NCI-H2107 treated with DMSO at 0.1 percent for 48 hours (cell line): ENCODE results near the gene UGT1A6.

Experiments
- DNase-seq: peaks from one replicate; lab custom pipeline; 2025; ENCODE audit not compliant: unreplicated experiment; lab: John Stamatoyannopoulos, UW

UGT1A6 gene

DNA sequence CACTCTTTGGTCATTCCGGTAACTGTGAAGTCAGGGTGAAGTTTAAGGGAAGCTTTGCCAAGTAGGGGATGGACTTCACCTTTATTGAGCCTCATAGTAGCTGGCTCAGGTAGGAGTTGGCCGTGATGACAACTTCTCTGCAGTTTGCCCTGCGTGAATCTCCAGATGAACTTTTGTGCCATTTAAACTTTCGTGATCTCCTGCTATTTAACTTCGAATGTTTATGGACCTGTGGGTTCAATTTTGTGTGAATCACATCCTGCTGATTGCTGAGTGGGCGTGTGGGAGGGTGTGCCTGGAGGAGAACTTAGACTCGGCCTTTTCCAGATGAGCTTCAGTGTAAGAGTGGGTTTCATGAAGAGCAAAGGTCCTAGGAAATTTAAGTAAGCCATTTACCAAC, 71.6 kb downstream of the UGT1A6 start:
- DNase-seq: no peak

DNA sequence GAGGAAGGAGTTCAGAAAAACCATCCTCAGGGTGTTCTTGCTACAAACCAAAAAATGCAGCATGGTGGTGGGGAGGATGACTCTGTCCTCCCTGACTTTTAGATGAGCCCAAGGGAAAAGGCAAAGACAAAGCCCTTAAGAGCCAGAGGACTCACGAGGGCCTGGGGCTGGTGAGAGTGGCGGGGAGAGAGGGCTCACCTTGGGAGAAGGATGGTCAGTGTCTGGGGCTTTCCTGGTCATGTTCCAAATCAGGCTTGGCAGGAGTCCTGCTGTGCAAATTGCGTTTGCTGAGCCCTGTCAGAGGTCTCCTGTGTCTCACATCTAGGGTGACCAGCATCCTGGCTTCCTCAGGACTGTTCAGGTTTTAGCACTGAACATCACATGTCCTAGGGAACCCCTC, 72.1 kb downstream of the UGT1A6 start:
- no peak for DNase-seq

DNA sequence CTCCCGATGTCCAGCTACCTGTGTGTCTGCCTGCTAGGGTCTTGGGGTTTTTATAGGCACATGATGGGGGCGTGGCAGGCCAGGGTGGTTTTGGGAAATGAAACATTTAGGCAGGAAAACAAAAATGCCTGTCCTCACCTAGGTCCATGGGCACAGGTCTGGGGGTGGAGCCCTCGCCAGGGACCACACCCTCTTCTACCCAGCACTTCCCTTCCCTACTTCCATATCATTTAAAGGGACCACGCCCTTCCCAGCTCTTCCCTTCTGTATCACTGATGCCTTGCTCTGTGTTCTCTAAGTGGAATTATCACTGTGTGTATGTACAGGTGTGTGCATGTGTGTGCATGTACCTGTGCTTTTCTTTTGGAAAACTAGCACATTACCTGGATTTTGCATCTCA, 73.7 kb downstream of the UGT1A6 start:
- DNase-seq: no peak

DNA sequence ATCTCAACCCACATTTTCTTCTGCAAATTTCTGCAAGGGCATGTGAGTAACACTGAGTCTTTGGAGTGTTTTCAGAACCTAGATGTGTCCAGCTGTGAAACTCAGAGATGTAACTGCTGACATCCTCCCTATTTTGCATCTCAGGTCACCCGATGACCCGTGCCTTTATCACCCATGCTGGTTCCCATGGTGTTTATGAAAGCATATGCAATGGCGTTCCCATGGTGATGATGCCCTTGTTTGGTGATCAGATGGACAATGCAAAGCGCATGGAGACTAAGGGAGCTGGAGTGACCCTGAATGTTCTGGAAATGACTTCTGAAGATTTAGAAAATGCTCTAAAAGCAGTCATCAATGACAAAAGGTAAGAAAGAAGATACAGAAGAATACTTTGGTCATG, 75.4 kb downstream of the UGT1A6 start:
- DNase-seq: no peak

DNA sequence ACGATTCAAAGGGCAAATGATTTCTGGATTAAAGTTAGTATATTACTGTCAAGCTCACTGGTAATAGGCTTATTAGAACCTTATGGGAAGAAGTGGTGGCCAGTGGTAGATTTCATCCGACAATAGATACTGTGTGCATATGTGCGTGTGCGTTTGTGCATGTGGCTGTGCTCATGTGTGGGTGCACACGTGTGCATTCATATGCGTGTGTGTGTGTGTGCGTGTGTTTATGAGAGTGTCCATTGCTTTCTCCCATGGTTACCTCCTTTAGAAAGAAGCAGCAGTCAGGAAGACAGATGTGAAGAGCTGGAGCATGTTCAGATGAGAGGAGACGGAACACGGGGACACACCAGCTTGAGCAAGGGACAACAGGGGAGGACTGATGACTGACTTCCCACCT, 76.6 kb downstream of the UGT1A6 start:
- DNase-seq: no peak

DNA sequence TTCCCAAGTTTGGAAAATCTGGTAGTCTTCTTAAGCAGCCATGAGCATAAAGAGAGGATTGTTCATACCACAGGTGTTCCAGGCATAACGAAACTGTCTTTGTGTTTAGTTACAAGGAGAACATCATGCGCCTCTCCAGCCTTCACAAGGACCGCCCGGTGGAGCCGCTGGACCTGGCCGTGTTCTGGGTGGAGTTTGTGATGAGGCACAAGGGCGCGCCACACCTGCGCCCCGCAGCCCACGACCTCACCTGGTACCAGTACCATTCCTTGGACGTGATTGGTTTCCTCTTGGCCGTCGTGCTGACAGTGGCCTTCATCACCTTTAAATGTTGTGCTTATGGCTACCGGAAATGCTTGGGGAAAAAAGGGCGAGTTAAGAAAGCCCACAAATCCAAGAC, 79.5 kb downstream of the UGT1A6 start:
- no peak for DNase-seq

DNA sequence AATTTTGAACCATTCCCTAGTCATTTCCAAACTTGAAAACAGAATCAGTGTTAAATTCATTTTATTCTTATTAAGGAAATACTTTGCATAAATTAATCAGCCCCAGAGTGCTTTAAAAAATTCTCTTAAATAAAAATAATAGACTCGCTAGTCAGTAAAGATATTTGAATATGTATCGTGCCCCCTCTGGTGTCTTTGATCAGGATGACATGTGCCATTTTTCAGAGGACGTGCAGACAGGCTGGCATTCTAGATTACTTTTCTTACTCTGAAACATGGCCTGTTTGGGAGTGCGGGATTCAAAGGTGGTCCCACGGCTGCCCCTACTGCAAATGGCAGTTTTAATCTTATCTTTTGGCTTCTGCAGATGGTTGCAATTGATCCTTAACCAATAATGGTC, 79.9 kb downstream of the UGT1A6 start:
- DNase-seq: no peak

DNA sequence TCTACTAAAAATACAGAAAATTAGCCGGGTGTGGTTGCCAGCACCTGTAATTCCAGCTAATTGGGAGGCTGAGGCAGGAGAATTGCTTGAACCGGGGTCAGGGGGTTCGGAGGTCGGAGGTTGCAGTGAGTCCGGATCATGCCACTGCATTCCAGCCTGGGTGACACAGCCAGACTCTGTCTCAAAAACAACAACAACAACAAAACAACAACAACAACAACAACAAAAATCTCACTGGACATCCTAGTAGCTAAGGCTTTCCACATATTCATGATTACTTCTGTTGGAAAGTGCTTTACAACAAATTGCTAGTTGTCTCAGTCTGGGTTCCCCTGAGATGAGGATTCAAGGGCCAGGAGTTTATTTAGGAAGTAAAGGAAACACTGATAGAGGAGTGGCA, 81.2 kb downstream of the UGT1A6 start:
- DNase-seq: no peak

DNA sequence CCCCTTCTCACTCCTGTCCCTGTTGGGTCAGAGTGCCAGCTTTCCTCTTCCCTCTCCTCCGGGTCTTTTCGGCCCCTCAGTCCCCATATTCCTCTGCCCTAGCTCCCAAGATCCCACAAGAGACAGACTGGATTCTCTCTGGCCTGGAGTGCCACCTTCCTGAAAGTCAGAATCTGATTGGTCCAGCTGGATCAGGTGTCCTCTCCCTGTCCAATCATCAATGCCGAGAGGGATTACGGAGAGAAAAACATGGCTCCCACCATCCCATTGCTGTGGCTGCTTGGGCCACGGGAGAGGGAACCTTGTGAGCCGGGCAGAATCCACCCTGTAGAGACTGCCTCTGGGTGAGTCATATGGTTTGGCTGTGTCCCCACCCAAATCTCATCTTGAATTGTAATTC, 82.7 kb downstream of the UGT1A6 start:
- DNase-seq: no peak

DNA sequence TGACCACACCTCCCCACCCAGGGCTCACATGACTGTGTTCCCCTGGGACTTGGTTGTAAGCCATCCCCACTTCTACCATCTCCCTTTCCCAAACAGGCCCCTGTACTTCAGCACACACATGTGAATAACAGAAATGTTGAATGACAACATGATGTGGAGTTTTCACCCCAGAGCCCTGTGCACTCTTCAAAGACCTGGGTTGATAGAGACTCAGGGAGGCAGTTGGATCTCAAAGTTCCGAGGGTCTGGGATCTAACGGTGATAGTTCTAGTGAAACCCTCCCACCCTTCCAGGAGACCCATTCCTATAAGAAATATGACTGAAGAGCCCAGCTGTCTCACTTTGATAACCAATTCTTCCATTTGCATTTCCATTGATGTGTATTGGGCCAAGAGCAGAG, 85.3 kb downstream of the UGT1A6 start, which contains the start of gene MROH2A:
Gene MROH2A, plus strand, starts transcription at position 301 of the 400 bp plus-strand sequence. CDS start 1,029 bp downstream, outside the sequence.
- no peak for DNase-seq

DNA sequence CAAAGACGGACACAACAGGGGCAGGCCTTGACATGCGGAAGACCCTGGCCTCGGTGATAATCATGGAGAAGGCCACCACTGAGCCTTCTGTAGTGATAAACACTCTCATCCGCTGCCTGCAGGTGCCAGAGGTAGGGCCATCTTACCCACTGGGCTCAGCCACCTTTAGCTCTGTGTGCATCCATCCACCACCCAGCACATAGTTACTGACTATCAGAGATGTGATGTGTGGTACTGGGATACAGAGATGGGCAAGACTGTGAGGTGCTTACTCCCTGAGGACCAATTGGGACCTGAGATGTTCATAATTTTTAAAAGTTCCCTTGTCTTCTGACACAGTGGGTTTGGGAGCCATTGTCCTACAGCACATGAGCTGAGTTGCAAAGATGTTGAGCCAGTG, 87.0 kb downstream of the UGT1A6 start:
- no peak for DNase-seq

DNA sequence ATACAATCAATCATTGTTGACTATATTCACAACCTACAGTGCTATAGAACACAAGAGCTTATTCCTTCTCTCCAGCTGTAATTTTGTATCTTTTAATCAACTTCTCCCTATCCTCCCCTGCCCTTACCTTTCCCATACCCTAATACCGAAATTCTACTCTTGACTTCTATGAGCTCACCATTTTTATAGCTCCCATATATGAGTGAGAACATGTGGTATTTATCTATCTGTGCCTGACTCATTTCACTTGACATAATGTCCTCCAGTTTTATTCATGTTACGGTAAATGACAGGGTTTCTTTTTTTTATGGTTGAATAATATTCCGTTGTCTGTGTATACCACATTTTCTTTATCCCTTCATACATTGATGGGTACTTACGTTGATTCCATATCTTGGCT, 88.1 kb downstream of the UGT1A6 start:
- no peak for DNase-seq

DNA sequence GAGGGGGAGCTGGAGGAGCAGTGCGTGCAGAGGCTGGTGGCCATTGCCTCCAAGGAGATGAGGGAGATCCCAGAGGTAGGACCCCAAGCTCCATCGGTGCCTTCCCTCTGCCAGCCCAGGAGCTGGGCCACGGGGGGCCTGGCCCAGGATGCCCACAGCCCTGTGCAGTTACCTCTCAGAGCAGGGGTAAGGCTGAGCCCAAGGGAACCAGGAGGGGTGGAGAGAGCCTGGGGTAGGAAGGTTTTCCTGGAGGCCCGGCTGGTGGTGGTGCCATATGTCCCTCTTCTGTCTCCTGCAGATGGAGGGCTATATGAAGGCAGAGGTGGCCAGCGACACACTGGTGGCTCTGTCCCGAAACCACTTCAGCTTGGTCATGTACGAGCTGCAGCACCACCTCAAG, 96.9 kb downstream of the UGT1A6 start:
- DNase-seq: no peak

DNA sequence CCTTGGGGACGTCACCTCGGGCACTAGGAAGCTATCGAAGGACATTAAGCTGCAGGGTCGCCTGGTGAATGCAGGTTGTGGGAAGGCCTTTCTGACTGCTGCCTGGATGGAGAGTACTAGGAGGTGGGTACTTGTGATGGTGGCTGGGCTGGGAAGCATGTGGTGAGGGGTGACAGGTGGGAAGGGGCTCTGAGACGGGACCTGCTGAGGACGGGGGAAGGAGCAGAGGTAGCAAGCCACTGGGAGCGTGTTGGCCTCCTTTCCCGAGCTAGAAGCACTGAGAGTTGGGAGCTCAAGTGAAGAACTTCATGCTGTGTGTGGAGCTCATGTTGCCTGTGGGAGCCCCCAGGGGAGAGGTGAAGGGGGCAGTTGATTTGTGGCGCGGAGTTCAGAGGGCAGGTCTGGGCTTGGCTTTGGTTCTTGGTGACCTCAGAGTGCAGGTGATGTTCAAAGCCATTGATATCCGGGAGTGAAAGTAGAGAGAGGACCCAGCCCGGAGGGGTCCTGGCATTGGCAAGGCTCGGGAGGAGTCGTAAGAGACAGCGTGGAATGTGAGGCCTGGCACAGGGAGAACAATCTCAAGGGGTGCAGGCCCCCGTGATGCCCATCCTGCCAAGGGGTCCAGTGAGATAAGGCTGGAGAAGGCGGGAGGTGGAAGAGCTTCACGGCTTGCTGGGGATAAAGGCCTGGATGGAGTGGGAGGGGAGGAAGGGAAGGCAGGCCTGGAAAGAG, 98.6 kb downstream of the UGT1A6 start:
- no peak for DNase-seq

DNA sequence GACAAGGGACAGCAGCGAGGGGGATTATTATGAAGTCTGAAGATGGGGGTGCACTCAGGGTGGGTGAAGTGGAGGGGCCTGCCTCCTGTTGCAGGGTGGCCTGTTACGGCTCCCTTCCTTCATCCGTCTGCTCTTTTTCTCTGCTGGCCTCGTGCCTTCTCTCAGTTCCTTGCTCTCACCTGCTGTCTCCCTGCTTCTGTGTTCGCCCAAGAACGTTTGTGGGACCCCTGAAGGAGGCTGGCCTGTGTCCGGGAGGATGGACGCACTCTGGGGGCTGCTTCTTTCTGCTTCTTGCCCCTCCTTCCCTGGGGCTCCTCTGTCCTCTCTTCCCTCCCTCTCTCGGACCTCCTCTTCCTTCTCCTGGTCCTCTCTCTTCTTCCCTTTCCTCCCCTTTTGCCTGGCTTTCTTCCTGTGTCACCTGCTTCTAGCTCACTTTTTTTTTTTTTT, 99.2 kb downstream of the UGT1A6 start:
- no peak for DNase-seq

DNA sequence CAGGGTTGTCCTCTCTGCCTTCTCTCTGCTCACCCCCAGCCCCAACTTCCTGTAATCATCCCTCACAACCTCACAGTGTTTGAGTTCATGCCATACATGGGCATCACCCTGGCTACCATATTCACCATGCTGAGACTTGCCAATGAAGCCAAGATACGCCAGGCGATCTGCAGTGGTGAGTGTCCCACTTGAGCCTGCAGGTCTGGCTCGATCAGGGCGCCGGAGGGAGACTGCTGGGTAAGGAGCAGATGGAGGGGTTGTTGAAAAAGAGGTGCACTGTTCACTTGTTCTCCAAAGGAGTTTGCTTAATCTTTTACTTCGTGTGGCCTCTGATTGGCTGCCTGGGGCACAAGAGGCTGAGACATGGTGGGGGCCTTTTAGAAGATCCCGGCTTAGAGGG, 100.0 kb downstream of the UGT1A6 start:
- no peak for DNase-seq

DNA sequence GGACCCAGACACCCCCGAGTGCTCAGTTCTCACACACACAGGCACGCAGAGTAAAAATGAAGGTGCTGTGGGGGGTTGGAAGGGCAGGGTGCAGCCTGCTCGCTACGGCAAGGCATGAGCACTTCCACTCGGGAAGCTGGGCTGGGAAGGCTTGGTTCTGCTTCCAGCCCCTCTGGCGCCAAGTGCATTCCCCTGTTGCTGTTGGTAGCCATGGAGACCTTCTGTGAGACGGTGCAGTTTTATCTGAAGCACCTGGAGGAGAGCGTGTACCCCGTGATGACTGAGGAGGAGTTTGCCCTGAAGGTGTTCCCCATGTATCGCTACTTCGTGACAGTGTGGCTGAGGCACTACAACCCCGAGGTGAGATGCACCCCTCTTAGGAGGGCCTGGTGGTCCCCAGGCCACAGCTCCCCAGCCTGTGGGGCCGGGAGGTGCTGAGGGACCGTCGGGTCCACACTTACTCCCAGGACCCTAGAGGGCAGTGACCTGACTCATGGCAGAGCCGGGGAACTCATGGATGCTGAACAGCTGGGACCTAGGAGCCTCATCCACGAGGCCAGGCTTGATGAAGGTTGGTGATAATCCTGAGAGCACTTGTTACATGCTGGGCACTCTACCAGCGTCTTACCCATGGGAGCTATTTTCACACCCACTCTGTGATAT, 100.9 kb downstream of the UGT1A6 start:
- no peak for DNase-seq

DNA sequence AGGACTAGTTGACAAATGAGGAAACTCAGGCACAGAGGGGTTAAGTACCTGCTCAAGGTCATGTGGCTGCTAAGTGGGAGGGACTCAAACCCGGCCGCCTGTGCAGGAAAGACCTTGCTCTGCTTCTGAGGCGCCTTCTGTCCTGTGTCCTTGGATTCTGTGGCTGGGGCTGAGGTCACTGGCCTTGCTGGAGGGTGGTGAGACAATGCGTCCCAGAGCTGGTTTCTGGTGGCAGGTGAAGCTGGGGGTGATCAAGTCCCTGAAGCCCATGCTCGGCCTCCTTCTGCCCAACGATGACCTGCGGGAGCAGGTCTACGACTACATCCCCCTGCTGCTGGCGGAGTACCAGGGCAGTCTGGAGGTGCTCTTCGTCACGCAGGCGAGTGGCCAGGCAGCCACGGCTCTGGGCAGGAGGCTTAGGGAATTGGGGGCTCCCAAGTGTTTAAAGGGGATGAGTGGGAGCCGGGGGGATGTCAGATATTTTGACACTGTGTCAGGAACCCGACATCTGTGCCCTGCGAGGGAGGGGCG, 101.5 kb downstream of the UGT1A6 start:
- DNase-seq: no peak

DNA sequence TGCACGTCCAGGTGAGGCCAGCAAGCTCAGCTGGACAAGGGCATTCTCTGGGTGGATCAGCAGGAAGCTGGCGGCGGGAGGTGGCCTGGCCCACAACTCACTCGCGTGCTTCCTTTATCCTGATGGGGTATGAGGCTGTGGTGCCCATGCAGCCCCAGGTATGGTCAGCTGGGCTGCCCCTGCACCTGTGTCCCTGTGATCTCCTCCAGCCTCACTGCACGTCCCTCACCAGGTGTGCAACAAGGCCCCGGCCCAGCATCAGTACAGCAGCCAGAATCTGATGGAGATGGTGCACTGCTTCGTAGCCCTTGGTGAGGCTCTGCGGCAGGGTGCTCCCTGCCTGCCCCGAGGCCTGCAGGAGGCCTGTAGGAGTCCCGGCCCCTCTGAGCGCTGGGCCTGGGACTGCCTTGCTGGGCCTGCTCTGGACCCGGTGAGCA, 103.1 kb downstream of the UGT1A6 start:
- DNase-seq: no peak

DNA sequence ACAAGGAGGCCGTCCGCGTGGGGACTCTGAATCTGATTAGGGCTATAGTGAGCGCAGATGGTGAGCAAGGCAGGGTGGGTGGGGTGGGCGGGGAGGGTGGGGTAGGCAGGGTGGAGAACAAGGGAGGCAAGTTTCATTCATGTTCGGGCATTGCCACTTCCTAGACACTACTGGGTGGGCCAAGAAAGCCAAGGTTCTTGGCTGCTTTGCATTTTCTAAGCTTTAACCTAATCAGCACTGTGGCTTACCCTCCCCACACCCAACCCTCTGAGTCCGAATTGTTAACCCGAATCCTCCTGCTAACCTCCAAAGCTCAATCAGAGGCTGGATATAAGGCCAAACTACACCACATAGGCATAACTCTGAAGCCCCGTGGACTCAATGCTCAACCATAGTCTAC, 103.6 kb downstream of the UGT1A6 start:
- DNase-seq: no peak

DNA sequence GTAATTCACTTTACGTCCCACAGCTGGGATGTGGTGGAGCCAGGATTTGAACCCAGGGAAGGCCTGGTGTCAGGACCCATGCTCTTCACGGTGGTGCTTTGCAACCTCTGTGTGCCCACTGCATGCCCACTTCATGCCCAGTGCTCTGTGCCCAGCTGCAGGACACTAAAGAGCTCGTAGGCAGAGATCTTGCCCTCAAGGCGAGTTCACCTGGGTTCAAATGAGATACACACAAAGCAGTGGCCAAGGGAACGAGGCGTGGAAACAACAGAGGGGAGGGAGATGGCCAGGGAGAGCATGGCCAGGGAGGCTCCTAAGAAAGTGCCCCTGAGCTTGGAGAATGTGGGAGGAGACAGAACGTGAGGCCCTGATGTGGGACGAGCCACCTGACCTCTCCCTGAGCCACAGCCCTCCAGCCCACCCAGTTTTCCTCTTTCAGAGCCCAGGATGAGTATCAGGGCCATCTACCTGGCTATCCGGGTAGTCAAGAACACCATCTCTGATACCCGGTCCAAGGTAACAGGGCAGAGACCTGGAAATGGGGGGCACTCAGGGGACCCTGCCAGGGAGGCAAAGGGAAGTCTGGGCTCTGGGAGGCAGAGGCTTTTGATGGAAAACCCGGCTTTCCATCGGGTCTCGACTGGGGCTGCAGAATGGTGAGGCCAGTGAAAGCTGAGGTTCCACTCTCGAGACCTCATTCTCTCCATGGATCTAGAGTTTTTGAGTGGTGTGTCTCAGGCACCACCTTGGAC, 105.8 kb downstream of the UGT1A6 start:
- no peak for DNase-seq
